IPS-11a (cell line): ENCODE data around the gene CCR2.
"Not testable (repeated sequence)": the region's sequence is repeated elsewhere in the genome, so short reads cannot be mapped to it uniquely, and the experiment has no call there.

Source experiments
- H3K4me3 ChIP-seq: one replicate; pipeline ENCODE4 v1.5.1; 2013; ENCODE audit warnings: low read depth, low read length, control low read depth

The CCR2 gene

DNA sequence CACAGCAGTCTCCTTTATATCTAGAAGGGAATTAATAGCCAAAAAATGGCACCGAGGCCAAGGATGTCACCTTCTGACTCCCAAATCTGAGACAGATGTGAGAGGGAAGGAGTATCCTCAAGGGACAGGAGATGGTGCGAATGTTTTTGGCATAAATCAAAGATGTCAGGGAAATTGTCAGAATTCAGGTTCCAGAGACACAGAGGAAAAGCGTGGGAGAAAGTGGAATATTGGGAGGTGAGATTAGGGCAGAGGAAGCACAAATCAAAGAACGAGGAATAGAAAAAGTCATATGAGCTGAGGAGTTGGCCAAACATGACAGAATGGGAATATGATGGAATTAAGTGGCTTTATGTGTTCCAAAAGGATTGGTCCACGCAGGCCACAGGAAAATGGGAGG is 46.9 kb downstream of the CCR2 start:
- no peak overlapping the region for H3K4me3 ChIP-seq

DNA sequence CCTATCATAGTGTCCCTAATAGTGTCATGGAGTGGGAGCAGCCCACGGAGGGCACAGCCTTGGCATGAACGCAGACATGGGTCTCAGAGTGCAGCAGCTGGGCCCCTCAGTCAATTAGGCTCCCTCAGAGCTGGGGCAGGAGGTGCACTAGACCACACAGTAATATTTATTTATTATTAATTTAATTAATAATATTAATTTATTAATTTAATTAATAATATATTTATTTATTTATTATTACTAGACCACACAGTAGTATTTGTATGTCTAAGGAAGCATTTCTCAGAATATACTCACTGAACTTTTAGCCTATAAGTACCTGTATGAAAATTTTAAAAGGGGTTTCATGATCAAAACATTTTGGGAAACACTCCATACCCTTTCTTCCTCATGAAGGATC is 47.7 kb downstream of the CCR2 start:
- H3K4me3 ChIP-seq: no peak overlapping the region

DNA sequence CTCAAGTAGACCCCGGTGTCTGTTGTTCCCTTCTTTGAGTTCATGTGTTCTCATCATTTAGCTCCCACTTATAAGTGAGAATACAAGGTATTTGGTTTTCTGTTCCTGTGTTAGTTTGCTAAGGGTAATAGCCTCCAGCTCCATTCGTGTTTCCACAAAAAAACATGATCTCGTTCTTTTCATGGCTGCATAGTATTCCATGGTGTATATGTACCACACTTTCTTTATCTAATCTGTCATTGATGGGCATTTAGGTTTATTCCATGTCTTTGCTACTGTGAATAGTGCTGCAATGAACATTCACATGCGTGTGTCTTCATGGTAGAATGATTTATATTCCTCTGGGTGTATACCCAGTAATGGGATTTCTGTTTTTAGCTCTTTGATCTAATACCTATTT is 49.0 kb downstream of the CCR2 start:
- H3K4me3 ChIP-seq: not testable (repeated sequence)

DNA sequence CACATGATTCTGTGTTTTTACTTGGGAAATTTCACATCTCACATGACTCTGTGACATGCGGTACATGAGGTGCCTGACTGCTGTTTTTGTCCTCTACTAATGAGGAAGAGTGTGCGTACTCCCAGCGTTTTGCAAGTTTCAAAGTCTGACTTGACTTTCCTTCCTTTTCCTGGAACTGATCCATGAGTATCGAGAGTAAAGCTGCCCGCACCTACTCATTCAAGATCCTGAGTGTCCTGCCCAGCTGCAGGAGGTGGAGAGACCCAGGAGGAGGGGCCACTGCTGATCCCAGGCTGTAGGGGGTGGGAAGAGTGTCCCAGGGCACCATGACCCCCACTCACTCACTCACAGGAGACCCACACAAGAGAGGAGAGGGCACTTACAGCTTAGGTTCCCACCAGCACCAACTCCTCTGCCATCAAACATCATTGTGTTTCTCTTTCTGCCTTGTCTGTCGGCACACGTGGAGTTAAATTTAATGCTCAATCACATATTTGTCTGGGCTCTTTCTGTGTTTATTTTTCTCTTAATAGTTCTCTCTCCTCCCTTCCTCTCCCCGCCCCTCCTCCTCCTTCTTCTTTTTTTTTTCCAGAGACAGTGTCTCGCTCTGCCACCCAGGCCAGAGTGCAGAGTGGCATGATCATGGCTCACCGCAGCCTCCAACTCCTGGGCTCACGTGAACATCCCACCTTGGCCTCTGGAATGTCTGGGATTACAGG is 51.5 kb downstream of the CCR2 start:
- no peak overlapping the region for H3K4me3 ChIP-seq

DNA sequence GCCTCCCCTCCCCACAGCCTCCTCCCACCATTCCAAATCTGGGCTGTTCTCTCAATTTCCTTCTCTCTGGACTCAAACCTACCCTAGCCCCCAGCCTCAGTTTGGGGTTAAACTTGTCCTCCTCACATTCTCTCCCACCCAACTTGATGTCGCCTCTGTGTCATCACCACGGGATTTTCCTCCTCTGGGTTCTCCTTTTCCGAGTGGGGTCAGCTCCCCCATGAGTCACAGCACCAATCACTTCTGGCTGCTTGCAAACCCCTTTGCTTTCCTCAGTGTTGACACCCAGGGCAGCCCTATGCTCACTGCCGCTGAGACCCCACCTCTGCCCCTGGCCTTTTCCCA is 52.5 kb downstream of the CCR2 start:
- no peak overlapping the region for H3K4me3 ChIP-seq

DNA sequence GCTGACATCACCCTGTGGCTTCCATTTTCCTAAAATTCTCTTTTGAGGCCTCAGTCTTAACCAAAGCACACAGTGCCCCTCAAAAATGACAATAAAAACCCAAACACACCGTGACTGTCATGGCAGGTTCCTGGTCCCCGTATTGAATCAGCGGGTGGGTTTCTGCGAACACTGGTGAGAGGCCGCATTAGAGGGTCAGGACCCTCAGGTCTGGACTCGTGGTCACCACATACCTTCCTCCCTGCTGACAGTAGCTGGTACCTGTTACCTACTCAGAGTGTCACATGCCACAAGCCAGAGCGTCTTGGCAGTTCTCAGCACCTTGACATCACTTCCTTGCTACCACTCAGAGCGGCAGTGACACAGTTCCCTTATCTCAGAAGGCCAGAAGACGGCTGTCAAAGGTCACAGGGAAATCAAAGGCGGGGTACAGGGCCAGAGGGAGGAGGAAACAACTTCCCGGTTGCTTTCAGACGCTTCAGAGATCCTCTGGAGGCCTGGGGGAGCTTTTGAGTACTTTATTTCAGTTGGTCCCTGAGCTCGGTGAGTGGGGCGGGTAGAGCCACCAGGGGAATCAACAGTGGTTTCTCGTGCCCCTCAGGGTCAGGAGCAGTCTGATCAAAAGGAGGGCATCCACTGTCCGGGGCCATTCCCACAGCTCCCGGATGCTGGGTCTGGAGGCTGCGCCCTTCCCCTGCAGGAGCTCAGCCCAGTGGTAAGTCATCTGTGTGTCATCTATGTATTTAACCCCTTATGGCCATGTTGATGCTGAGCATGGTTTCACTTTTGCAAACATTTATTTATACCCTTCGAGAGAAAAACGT is 53.1 kb downstream of the CCR2 start, which contains the start of the genes CCR5AS and CCRL2:
Gene CCR5AS, minus strand, starts transcription at position 279 of the 824 bp plus-strand sequence.
Gene CCRL2, plus strand, starts transcription at position 472 of the 824 bp plus-strand sequence. CDS start 821 bp downstream, outside the sequence.
- H3K4me3 ChIP-seq: no peak within 1 kb of the TSS

DNA sequence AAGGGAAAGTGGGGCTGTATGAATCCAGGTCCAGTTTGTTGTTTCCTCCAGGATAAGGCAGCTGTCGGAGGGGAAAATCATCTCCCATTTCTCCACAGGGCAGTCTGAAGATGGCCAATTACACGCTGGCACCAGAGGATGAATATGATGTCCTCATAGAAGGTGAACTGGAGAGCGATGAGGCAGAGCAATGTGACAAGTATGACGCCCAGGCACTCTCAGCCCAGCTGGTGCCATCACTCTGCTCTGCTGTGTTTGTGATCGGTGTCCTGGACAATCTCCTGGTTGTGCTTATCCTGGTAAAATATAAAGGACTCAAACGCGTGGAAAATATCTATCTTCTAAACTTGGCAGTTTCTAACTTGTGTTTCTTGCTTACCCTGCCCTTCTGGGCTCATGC is 54.1 kb downstream of the CCR2 start:
- H3K4me3 ChIP-seq: no peak overlapping the region

DNA sequence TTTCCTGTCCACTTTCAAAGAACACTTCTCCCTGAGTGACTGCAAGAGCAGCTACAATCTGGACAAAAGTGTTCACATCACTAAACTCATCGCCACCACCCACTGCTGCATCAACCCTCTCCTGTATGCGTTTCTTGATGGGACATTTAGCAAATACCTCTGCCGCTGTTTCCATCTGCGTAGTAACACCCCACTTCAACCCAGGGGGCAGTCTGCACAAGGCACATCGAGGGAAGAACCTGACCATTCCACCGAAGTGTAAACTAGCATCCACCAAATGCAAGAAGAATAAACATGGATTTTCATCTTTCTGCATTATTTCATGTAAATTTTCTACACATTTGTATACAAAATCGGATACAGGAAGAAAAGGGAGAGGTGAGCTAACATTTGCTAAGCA is 54.9 kb downstream of the CCR2 start:
- no peak overlapping the region for H3K4me3 ChIP-seq

DNA sequence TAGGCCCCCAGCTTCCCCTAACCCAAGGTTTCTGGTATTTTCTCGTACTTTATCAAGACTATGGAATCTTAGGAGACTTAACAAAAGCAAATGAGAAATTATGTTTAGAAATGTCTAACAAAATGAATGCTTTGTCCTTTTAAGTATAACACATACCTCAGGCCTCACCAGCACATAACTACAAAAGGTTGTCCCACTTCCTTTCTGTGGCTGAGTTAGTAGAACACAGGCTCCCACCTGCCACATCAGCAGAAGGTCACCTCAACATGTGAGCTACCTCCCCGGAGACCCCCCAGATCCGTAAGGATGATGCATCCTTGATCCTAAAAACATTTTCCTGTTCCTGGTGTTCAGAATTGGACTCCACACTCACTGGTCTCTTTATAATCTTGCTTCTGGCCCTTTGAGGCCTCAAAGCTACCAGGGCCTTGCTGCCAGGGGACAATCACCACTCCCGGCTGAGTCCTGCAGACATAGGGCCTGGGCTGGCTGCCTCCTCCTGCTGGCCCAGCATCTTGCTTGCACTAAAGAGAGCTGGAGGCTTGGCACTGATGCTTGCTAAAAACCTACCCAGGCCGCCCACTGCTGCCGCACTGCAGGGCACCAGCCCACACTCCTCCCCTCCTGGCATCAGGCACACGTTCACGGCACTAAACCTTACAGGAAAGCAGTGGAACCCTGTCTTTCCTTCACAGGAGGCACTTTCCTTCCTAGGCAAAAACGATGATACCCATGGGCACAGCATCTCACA is 56.0 kb downstream of the CCR2 start:
- no peak overlapping the region for H3K4me3 ChIP-seq
